GM20000 (cell line): Measurements from ENCODE around the gene TMEM31.

ENCODE experiments used
- DNase-seq: peaks from one replicate; pipeline ENCODE4 v3.0.0; 2012; ENCODE audit warnings: low spot score
- CTCF ChIP-seq: IDR thresholded peaks from 2 replicates; pipeline ENCODE4 v1.5.1; 2012; ENCODE audit warnings: mild to moderate bottlenecking, control low read depth; ENCODE audit errors: extremely low read depth, missing control alignments

The TMEM31 gene

DNA sequence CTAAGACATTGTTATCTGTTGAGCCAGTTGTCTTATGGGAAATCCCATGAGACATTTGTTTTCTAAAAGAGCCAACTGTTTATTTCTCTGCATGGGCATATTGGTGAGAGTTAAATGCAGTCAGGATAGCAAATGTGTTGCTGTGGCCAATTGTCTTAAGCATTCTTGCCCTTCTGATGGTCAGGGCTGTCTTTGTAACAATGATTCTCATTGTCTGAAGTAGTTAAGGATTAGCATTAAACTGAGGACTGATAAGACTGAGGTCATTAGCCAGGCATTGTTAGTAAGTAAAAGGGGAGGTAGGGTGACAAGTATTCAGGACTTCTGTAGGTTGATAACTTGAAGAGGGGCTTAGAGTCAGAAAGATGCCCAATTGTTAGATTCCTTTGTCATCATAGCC, 13.0 kb upstream of the TMEM31 start:
- no peak for TF ChIP-seq CTCF

GRCh38 chrX:103699243-103699642, 11.5 kb upstream of the TMEM31 start:
- DNase-seq: no peak
- no peak for TF ChIP-seq CTCF

More for the DNA sequence above, 13.0 kb upstream of the TMEM31 start:
- no peak for DNase-seq

DNA sequence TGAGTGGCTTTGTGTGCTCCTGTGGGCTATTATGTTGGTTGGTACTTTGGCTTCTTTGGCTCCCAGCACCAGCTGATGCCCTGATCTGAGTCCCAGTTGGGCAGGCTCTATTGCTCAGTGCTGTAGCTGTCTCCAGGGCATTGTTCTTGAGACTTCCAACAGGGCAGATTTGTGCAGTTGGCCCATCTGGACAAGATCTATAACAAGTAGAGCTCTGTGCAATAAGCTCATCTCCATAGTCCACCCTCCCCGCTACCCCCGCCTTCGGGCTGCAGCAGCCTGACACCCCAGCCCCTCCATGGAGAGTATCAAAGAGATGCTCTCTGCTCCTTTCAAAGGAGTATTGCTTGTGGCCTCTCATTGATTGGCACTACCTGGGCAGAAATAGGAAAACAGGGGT, 5.8 kb upstream of the TMEM31 start:
- no peak for TF ChIP-seq CTCF
- no peak for DNase-seq

DNA sequence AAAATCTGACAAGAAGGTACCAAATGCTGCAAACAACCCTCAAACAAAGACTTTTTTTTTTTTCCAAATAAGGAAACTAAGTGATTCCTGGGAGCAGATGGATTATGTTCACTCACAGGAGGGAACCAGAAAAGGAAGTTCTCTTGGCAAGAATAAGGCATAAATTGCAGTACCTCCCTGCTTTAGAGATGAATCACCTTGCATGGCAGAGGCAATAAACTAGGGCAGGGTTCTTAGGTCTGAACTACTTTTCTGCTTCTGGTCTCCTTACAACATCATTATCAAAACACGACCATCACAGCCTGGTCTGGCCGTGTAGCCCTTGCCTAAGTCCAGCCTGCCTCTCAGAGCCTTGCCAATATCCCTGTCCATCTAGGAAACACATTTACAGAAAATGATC, 6.3 kb downstream of the TMEM31 start:
- no peak for TF ChIP-seq CTCF
- no peak for DNase-seq

GRCh38 chrX:103718120-103718519, 7.4 kb downstream of the TMEM31 start:
- no peak for DNase-seq
- no peak for TF ChIP-seq CTCF

- DNase-seq: no peak
Measured at GRCh38 chrX:103722505-103722904, 11.8 kb downstream of the TMEM31 start.

GRCh38 chrX:103726477-103726876, 15.8 kb downstream of the TMEM31 start:
- no peak for TF ChIP-seq CTCF
- DNase-seq: no peak

More at GRCh38 chrX:103722505-103722904, 11.8 kb downstream of the TMEM31 start:
- TF ChIP-seq CTCF: no peak
